ENCODE data around the gene GPA33. TPM values are rescaled to one million over a fixed set of nuclear protein-coding genes. Genes with fewer than 3 reads are reported as not detected.
A peak's percentile ranks its signal among the peaks of the same experiment; 100 is the strongest.

Gene GPA33
- polyA plus RNA-seq, 1 donor (not counting 4 experiments of a cell fraction or from before 2014, with no cell fraction given), result not detected

DNA sequence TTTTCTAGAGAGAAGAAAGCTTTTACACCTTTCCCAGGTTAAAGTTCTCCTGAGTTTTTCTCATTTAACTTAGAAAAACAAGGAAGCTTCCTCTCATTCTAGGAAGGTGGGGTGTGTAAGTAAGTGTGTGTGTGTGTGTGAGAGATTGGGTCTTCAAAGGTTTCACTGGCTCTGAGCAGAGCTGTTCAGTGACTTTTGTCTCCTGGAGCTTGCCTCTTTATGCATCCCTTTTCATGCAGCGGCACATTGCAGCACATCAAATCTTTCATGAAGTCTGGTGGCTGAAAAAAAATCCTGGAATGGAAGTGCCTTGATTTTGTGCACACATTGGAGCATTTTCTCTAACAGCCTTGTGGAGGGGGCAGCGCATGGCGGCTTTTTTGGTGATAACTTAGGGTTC is 3.4 kb downstream of the GPA33 start:
- Histone ChIP-seq H3K9me1 (ENCODE audit: control insufficient read depth, extremely low read depth, insufficient read depth, low read length) (no peaks in the 10 kb centered on the region), H3K4me1 (ENCODE audit: control insufficient read depth, extremely low read depth, insufficient read depth, low read length) (no peaks in the 10 kb centered on the region), H3K79me2 (ENCODE audit: control insufficient read depth, insufficient read depth, low read length) (no peaks in the 10 kb centered on the region), H3K4me2 (ENCODE audit: control insufficient read depth, extremely low read depth, insufficient read depth, low read depth, low read length) (no peak overlapping the region), H3K9ac (ENCODE audit: control insufficient read depth, extremely low read depth, insufficient read depth, low read length) (no peak overlapping the region), H3K27me3 (ENCODE audit: control insufficient read depth, extremely low read depth, insufficient read depth, low read length) (peaks cover 6% of the 10 kb centered on the region), H3K9me3 (ENCODE audit: control insufficient read depth, low read depth, low read length) (no peaks in the 10 kb centered on the region), H3K4me3 (ENCODE audit: control insufficient read depth in 2 of 3, extremely low read depth in 1 of 3, insufficient read depth in 2 of 3, low read depth in 1 of 3, low read length in 3 of 3) (no peak overlapping the region), H2AFZ (ENCODE audit: control insufficient read depth, low read length) (no peak overlapping the region), H4K20me1 (ENCODE audit: control insufficient read depth, extremely low read depth, insufficient read depth, low read length) (no peaks in the 10 kb centered on the region), H3K36me3 (ENCODE audit: control insufficient read depth in 2 of 2, extremely low read depth in 1 of 2, insufficient read depth in 2 of 2, low read length in 2 of 2) (no peaks in the 10 kb centered on the region), H3K27ac (ENCODE audit: control insufficient read depth, insufficient read depth, low read length) (no peak overlapping the region)
- TF ChIP-seq, protein P1, sequence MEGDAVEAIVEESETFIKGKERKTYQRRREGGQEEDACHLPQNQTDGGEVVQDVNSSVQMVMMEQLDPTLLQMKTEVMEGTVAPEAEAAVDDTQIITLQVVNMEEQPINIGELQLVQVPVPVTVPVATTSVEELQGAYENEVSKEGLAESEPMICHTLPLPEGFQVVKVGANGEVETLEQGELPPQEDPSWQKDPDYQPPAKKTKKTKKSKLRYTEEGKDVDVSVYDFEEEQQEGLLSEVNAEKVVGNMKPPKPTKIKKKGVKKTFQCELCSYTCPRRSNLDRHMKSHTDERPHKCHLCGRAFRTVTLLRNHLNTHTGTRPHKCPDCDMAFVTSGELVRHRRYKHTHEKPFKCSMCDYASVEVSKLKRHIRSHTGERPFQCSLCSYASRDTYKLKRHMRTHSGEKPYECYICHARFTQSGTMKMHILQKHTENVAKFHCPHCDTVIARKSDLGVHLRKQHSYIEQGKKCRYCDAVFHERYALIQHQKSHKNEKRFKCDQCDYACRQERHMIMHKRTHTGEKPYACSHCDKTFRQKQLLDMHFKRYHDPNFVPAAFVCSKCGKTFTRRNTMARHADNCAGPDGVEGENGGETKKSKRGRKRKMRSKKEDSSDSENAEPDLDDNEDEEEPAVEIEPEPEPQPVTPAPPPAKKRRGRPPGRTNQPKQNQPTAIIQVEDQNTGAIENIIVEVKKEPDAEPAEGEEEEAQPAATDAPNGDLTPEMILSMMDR (optimal IDR thresholded peaks at IDR 0.05 in 1 of 3, IDR thresholded peaks at IDR 0.05 in 1 of 3, conservative IDR thresholded peaks at IDR 0.05 in 1 of 3; ENCODE audit: extremely low read depth in 1 of 3, insufficient read depth in 2 of 3, low read length in 3 of 3), result no peak
- no peak for TF ChIP-seq EZH2 (IDR thresholded peaks at IDR 0.05; ENCODE audit: low read length)
- dilution Hi-C loops (cut with MboI; ENCODE audit: extremely low pct_ligation_motif_present, low sequenced_read_pairs), result no loop called here
- FAIRE-seq (no peak), DNase-seq (ENCODE audit: low read depth, low spot score) (no peak)

GRCh38 chr1:167086033-167086432 is 4.1 kb downstream of the GPA33 start:
- no peak for DNase-seq (ENCODE audit: low read depth, low spot score)

More at GRCh38 chr1:167086033-167086432, 4.1 kb downstream of the GPA33 start:
- H2AFZ ChIP-seq (ENCODE audit: control insufficient read depth, low read length), result no peak overlapping the region
- H4K20me1 ChIP-seq (ENCODE audit: control insufficient read depth, extremely low read depth, insufficient read depth, low read length), result no peaks in the 10 kb centered on the region
- H3K36me3 ChIP-seq (ENCODE audit: control insufficient read depth in 2 of 2, extremely low read depth in 1 of 2, insufficient read depth in 2 of 2, low read length in 2 of 2), result no peaks in the 10 kb centered on the region
- no peak overlapping the region for H3K9ac ChIP-seq (ENCODE audit: control insufficient read depth, extremely low read depth, insufficient read depth, low read length)
- no peak overlapping the region for H3K4me3 ChIP-seq (ENCODE audit: control insufficient read depth in 2 of 3, extremely low read depth in 1 of 3, insufficient read depth in 2 of 3, low read depth in 1 of 3, low read length in 3 of 3)
- H3K9me1 ChIP-seq (ENCODE audit: control insufficient read depth, extremely low read depth, insufficient read depth, low read length), result no peaks in the 10 kb centered on the region
- H3K27ac ChIP-seq (ENCODE audit: control insufficient read depth, insufficient read depth, low read length), result no peak overlapping the region
- no peak for TF ChIP-seq EZH2 (IDR thresholded peaks at IDR 0.05; ENCODE audit: low read length)
- TF ChIP-seq, protein P1 (optimal IDR thresholded peaks at IDR 0.05 in 1 of 3, IDR thresholded peaks at IDR 0.05 in 1 of 3, conservative IDR thresholded peaks at IDR 0.05 in 1 of 3; ENCODE audit: extremely low read depth in 1 of 3, insufficient read depth in 2 of 3, low read length in 3 of 3), result peak; percentile 21 to 67 (median 49)
- dilution Hi-C loops (cut with MboI; ENCODE audit: extremely low pct_ligation_motif_present, low sequenced_read_pairs), result no loop called here
- no peak for FAIRE-seq
- H3K4me1 ChIP-seq (ENCODE audit: control insufficient read depth, extremely low read depth, insufficient read depth, low read length), result no peaks in the 10 kb centered on the region
- no peak overlapping the region for H3K4me2 ChIP-seq (ENCODE audit: control insufficient read depth, extremely low read depth, insufficient read depth, low read depth, low read length)
- H3K9me3 ChIP-seq (ENCODE audit: control insufficient read depth, low read depth, low read length), result no peaks in the 10 kb centered on the region
- H3K27me3 ChIP-seq (ENCODE audit: control insufficient read depth, extremely low read depth, insufficient read depth, low read length), result peaks cover 12% of the 10 kb centered on the region
- H3K79me2 ChIP-seq (ENCODE audit: control insufficient read depth, insufficient read depth, low read length), result no peaks in the 10 kb centered on the region

All from keratinocyte (primary cell).